SU-DHL-6 (cell line): ENCODE results near the gene PSMB8.

Source experiments
- H2AFZ ChIP-seq: fragments of 200-600 bp; sonication (generic); 2 replicates; pipeline ENCODE4 v1.6.1; 2014; ENCODE audit warnings: low read depth, mild to moderate bottlenecking, moderate library complexity, mixed read lengths, antibody characterized with exemption, low read length; ENCODE audit not compliant: severe bottlenecking
- H3F3A ChIP-seq: fragments of 200-600 bp; shearing (Covaris generic); 2 replicates; pipeline ENCODE4 v1.6.0; 2016; ENCODE audit warnings: antibody characterized with exemption, mild to moderate bottlenecking; ENCODE audit not compliant: insufficient read depth
- H3K27ac ChIP-seq: fragments of 200-600 bp; sonication (generic); 2 replicates; pipeline ENCODE4 v1.5.1; 2016; ENCODE audit warnings: low read depth, mild to moderate bottlenecking, low read length, moderate library complexity, mixed read lengths
- H3K27me3 ChIP-seq: fragments of 200-600 bp; sonication (generic), shearing (Covaris generic); 2 replicates; pipeline ENCODE4 v1.6.0; 2014; ENCODE audit warnings: mild to moderate bottlenecking, low read length
- H3K36me3 ChIP-seq: fragments of 200-600 bp; sonication (generic); 2 replicates; pipeline ENCODE4 v1.6.1; 2014; ENCODE audit warnings: mild to moderate bottlenecking, low read length, mixed read lengths
- H3K4me2 ChIP-seq: fragments of 300-600, 200-600 bp; shearing (Covaris generic), sonication (generic); 2 replicates; pipeline ENCODE4 v1.6.0; 2014; ENCODE audit warnings: low read length, low read depth, mild to moderate bottlenecking; ENCODE audit not compliant: poor library complexity, severe bottlenecking
- H3K4me3 ChIP-seq: fragments of 200-600 bp; sonication (generic); 2 replicates; pipeline ENCODE4 v1.5.1; 2014; ENCODE audit warnings: antibody characterized with exemption, low read length, mild to moderate bottlenecking, mixed read lengths; ENCODE audit not compliant: insufficient read depth, poor library complexity, severe bottlenecking
- H3K79me2 ChIP-seq: fragments of 200-600 bp; sonication (generic); 2 replicates; pipeline ENCODE4 v1.6.1; 2014; ENCODE audit warnings: mild to moderate bottlenecking, low read length, moderate library complexity; ENCODE audit not compliant: insufficient read depth
- H3K9ac ChIP-seq: fragments of 200-600 bp; sonication (generic); 2 replicates; pipeline ENCODE4 v1.7.0; 2014; ENCODE audit warnings: mild to moderate bottlenecking, low read length
- H3K9me2 ChIP-seq: fragments of 200-600 bp; sonication (generic); replicated peaks from 2 replicates; pipeline ENCODE4 v1.6.1; 2014; ENCODE audit warnings: low read length; ENCODE audit not compliant: insufficient read depth
- H3K9me3 ChIP-seq: fragments of 200-600 bp; sonication (generic); 2 replicates; pipeline ENCODE4 v1.6.1; 2014; ENCODE audit warnings: low read length, mixed read lengths; ENCODE audit not compliant: insufficient read depth
- H4K20me1 ChIP-seq: fragments of 200-600 bp; sonication (generic); 2 replicates; pipeline ENCODE4 v1.6.1; 2014; ENCODE audit warnings: low read depth, mild to moderate bottlenecking, antibody characterized with exemption, low read length, moderate library complexity, mixed read lengths
- EZH2phosphoT487 ChIP-seq: fragments of 200-600 bp; sonication (generic), shearing (Covaris generic); conservative IDR thresholded peaks from 2 replicates; pipeline ENCODE4 v1.6.1; 2018; ENCODE audit warnings: mild to moderate bottlenecking, antibody characterized with exemption, low read length, moderate library complexity, mixed read lengths
- TF ChIP-seq, protein P1 (sequence below): fragments of 200-600 bp; sonication (generic); IDR thresholded peaks from one replicate; pipeline ENCODE4 v1.5.1; 2017; ENCODE audit warnings: antibody characterized with exemption, mild to moderate bottlenecking, low read length, moderate library complexity; ENCODE audit not compliant: insufficient read depth, poor library complexity, severe bottlenecking

PSMB8 gene

GRCh38 chr6:32830936-32831335 lies 12.9 kb downstream of the PSMB8 start:
- no peak overlapping the region for H3K4me2 ChIP-seq
- H3K4me3 ChIP-seq: no peak overlapping the region
- H4K20me1 ChIP-seq: no peaks in the 10 kb centered on the region
- H3K36me3 ChIP-seq: peaks cover 12% of the 10 kb centered on the region; the same call in 1 of the 2 replicates
- no peaks in the 10 kb centered on the region for H3K79me2 ChIP-seq
- H2AFZ ChIP-seq: no peak overlapping the region
- no peaks in the 10 kb centered on the region for H3K27me3 ChIP-seq
- H3F3A ChIP-seq: no peaks in the 10 kb centered on the region
- H3K9me2 ChIP-seq: no peaks in the 10 kb centered on the region
- no peak overlapping the region for H3K27ac ChIP-seq
- H3K9ac ChIP-seq: no peak overlapping the region
- no peak for TF ChIP-seq EZH2phosphoT487
- TF ChIP-seq, protein P1, sequence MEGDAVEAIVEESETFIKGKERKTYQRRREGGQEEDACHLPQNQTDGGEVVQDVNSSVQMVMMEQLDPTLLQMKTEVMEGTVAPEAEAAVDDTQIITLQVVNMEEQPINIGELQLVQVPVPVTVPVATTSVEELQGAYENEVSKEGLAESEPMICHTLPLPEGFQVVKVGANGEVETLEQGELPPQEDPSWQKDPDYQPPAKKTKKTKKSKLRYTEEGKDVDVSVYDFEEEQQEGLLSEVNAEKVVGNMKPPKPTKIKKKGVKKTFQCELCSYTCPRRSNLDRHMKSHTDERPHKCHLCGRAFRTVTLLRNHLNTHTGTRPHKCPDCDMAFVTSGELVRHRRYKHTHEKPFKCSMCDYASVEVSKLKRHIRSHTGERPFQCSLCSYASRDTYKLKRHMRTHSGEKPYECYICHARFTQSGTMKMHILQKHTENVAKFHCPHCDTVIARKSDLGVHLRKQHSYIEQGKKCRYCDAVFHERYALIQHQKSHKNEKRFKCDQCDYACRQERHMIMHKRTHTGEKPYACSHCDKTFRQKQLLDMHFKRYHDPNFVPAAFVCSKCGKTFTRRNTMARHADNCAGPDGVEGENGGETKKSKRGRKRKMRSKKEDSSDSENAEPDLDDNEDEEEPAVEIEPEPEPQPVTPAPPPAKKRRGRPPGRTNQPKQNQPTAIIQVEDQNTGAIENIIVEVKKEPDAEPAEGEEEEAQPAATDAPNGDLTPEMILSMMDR: no peak
- H3K9me3 ChIP-seq: no peaks in the 10 kb centered on the region

DNA sequence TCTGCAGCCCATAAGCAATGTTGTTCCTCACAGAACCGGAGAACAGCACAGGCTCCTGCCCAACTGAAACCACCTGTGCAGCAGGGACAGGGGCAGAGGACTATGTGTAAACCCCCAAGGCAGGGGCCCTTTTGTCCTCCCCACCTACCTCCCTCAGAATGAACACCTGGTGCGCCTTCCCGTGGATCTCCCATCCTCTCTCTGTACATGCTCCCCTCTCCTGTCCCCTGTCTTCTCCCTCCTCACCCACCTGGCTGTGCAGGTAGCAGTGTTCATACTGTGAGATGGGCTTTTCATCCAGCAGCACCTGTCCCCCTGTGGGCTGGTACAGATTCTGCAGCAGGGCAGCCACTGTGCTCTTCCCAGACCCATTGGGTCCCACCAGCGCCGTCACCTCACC lies 13.8 kb downstream of the PSMB8 start:
- Histone ChIP-seq H3K27me3 (no peaks in the 10 kb centered on the region), H3K36me3 (peaks cover 12% of the 10 kb centered on the region; the same call in 1 of the 2 replicates), H3F3A (no peaks in the 10 kb centered on the region), H3K27ac (no peak overlapping the region), H4K20me1 (no peaks in the 10 kb centered on the region), H2AFZ (no peak overlapping the region), H3K4me2 (no peak overlapping the region), H3K9me3 (no peaks in the 10 kb centered on the region), H3K79me2 (no peaks in the 10 kb centered on the region), H3K9me2 (no peaks in the 10 kb centered on the region), H3K4me3 (no peak overlapping the region), H3K9ac (no peak overlapping the region)
- TF ChIP-seq, protein P1: no peak
- no peak for TF ChIP-seq EZH2phosphoT487

GRCh38 chr6:32829495-32829894 lies 14.4 kb downstream of the PSMB8 start:
- Histone ChIP-seq H3K27ac (no peak overlapping the region), H3K27me3 (no peaks in the 10 kb centered on the region), H3K9ac (no peak overlapping the region), H2AFZ (no peak overlapping the region), H3K36me3 (peaks cover 12% of the 10 kb centered on the region; the same call in 1 of the 2 replicates), H3F3A (no peaks in the 10 kb centered on the region), H3K4me3 (no peak overlapping the region), H3K9me3 (no peaks in the 10 kb centered on the region), H3K9me2 (no peaks in the 10 kb centered on the region), H3K4me2 (no peak overlapping the region), H4K20me1 (no peaks in the 10 kb centered on the region), H3K79me2 (no peaks in the 10 kb centered on the region)
- TF ChIP-seq EZH2phosphoT487: no peak
- TF ChIP-seq, protein P1: no peak
